Measurements from ENCODE around the gene SMAD3.
"Not testable (repeated sequence)": the region's sequence is repeated elsewhere in the genome, so short reads cannot be mapped to it uniquely, and the experiment has no call there.

SMAD3 gene

DNA sequence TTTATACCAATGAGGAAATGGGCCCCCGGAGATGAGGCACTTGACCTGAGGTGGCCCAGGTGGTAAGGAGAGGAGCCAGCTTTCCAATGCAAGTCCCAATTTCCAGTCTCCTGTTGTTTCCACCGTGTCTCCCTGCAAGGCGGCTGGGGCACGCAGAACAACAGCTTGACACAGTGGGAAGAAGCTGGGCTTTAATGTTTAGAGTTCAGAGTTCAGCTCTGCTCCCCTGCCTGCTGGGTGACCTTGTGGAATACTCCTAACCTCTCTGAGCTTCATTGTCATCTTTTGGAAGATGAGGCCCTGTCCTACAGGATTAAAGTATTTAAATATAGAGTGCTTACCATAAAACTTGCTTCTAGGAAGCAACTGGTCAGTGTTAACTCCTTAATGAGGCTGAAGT lies 80.3 kb downstream of the SMAD3 start:
- DNase-seq (ENCODE audit: low read depth) = no peak

DNA sequence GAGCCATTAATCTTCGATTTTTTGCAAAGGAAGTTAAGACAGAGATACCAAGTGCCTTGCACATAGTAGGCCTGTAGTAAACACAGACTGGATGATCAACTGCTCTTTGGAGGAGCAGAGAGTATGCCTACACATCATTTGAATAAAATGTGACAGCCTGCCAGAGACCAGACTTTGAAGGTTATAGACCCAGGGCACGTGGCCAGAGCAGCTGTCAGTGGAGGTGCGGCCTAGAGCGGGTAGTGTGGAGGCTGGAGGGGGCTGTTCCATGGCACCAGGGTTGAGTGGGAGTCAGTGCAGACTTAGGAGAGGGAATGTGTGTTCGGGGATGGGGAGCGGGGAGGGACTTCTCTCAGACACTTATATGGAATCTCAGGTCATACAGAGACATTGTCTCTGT lies 80.8 kb downstream of the SMAD3 start:
- DNase-seq (ENCODE audit: low read depth) = no peak

DNA sequence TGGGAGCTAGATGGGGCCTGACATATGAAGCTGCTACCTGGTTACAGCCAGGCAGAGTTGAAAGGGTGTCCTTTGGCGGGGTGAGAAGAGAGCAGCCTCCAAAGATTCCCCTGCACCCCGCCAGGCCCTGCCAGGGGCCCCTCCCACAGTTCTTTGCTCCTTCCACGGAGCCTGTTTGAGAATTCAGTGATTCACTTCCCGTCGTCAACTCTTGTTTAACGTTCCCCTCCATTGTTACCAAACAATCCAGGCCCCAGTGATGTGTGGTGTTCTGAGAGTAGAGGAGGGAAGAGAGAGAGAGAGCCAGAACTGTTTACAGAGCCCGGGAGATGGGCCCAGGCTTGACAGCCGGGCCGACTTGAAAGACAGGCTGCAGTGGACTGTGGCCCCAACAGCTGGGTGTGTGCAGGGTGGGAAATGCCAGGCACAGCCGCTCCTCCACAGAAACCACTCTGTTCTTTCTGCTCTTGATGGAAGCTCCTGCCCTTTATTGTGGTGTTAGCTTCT lies 81.5 kb downstream of the SMAD3 start:
- DNase-seq (ENCODE audit: low read depth) = peak; percentile 87

DNA sequence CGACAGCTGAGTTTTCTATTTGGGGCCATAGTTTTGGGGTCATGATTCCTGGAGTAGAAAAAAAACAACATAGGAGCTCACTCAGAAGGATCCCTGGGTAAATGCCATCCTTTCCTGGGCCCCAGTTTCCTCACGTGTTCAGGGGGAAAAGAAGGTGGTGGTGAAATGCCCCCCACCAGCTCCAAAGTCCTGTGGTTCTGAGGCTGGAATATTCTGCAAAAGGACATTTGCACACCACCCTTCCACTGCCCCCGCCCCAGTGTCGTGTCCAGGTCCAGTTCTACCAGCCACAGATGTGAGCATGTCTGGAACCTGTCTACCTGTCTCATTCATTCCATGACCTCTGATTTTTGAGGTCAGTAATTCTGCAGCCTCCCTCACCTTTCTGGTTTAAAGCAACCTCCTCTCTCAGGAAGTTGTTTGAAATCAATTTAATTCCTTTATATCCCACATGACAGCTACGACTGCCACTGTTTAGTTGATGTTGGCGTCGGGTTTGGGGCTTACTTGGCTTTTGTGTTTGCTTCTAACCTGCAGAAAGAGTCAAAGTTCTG lies 82.1 kb downstream of the SMAD3 start:
- DNase-seq (ENCODE audit: low read depth) = no peak

DNA sequence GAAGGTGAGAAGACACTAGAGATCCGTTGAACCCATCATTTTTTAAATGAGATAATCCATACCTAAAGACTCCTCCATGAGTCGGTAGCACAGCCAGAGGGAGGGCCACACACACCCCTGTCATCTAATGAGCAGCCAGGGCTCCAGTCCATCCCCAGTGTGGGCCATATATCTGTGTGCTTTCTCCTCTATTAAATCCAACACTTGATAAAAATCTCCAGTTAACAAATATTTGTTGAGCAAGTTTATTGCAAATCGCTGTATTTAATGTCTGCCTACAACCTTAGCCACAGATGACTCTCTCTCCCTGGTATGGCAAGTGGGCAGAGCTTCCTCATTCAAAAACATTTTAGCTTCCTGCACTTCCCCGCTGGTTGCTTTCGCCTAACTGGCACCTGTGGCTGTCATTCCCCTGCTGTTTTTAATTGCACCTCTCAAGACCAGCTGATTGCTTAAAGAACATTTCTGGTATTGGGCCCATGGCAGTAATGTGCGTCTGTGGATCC lies 82.8 kb downstream of the SMAD3 start:
- no peak for DNase-seq (ENCODE audit: low read depth)

DNA sequence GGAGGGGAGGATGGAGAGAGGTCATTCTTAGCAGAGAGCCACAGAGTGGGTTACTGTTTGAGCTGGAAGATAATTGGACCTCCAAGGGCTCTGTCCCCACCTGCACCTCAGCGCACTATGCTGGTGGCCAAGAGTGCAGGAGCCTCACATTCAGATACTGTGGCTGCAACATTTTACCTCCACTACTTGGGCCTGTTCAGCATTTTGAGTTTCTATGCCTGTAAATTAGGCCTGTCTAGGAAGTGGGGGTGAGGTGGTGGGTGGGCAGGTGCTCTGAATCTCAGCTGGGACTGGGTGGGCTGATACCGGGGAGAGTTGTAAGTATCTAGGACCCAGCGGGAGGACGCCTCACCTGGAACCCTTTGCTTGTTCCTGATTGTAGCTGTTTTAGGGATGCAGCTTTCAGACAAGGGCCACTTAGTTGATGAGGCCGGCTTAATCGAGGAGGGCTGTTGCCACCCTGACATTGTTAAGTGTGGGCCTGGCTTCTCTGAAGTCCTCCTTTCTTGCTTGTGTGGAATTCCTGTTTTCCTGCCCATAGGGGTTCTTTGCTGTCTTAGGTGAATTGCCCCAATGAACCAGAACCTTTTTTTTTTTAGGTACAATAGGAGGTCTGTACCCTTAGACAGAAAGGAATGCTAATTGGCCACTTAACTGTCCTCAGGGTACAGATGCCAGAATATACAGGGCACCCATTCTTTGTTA lies 83.8 kb downstream of the SMAD3 start:
- no peak for DNase-seq (ENCODE audit: low read depth)

DNA sequence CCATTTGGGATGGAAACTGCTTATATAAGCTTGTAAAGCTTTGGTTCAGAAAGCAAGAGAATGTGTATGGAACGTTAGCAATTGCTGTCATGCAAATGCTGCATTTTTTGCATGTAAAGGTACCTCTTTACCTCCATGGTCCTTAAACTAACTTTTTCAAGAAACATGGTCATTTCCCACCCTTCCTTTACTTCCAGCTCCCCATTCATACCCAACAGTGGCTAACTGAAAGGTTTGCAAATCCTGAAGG lies 84.3 kb downstream of the SMAD3 start:
- no peak for DNase-seq (ENCODE audit: low read depth)

DNA sequence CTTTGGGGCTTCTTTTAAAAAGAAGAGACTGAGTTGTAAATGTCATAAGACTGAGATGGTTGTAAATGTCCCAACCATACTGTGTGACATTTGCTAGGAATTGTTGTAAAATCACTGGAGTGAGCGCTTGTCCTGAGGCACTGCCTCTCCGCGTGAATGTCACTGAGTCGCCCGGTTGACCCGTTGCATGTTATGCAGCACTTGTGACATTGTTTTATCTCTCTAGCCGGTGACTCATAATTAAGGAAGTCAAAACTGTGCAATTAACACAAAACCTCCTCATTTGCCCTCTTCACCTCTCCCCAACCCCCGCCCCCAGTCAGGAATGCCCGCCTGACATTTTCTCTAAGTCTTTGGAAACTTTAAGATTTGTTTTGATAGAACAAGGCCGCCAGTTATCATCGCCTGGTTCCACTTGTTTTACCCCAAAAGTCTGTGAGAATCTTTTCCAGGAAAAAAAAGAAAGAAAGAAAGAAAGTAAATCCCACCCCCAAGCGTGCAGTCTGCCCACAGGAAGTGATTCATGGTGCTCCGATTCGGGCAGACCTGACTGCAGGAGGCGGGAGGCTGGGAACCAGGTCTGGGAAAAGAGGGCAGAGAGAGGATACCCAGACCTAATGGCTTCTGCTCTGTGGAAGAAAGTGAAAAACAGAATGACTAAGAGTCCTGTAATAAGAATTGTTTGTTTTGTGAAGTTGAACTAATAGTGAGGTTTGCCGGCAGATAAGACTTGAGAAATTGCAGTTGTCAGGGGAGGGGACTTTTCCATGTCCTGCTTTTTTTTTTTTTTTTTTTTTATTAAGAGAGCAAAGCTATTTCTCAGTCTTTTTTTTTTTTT lies 84.8 kb downstream of the SMAD3 start:
- DNase-seq (ENCODE audit: low read depth) = peak; percentile 96

DNA sequence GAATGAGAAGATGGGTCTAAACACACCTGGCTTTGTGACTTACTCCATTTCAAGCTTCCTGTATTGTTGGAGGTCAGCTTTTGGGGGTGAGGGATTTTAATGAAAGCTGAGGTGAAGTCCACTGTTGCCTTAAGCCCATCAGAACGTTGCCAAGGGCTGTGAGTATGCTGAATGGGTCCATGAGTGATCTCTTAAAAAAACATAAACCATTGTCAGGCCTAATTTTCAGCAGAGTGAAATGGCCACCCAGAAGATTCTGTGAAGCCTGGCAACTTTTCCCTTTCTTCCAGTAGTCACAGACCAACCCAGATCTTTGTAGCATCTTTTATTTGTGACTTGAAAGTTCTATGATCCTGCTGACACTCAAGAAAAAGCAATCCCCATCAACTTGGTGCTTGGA lies 87.0 kb downstream of the SMAD3 start:
- DNase-seq (ENCODE audit: low read depth) = no peak

DNA sequence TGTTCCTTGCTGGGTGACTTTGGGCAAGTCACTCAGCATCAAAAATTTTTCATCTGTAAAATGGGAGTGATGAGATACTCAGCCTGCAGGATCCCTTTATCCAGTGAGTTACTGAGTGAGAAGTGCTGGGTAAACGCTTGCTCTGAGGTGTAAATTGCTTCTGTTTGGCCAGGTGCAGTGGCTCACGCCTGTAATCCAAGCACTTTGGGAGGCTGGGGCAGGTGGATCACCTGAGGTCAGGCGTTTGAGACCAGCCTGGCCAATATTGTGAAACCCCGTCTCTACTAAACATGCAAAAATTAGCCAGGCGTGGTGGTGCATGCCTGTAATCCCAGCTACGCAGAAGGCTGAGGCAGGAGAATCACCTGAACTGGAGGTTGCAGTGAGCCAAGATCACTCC lies 87.6 kb downstream of the SMAD3 start:
- DNase-seq (ENCODE audit: low read depth) = not testable (repeated sequence)

DNA sequence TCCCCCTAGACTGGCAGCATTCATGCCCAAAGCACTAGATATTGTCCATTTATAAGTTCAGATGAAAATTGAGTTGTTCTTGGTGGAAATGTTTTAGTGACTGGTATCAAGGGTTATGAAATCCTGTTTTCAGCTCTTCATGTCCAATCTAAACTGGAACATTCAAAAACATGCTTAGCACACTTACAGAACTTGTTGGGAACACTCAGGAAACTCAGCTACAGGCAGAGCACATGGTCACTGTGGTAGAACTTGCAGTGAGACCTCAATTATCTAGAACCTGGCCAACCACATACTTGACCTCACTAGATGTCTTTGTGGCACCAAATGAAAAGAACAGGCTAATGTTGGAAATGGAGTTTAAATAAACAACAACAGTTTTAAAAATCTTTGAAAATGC lies 88.8 kb downstream of the SMAD3 start:
- DNase-seq (ENCODE audit: low read depth) = no peak

DNA sequence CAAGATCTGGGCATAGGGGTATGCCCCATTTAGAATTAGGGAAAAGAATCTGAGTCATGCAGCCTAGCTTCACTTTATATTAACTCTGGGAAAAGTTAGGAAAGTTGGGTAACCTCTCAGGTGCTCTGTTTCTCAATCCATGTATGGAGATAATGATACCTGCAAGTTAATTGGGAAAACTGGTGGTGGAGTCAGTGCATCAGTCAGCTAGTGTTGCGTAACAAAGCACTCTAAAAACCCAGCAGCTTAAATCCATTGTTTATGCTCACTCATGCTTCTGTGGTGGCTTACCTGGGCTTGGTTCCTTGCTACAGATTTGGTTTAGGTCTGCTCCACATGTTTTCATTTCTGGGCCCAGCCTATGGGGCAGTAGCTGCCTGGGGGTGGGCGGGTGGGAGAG lies 91.0 kb downstream of the SMAD3 start:
- no peak for DNase-seq (ENCODE audit: low read depth)

DNA sequence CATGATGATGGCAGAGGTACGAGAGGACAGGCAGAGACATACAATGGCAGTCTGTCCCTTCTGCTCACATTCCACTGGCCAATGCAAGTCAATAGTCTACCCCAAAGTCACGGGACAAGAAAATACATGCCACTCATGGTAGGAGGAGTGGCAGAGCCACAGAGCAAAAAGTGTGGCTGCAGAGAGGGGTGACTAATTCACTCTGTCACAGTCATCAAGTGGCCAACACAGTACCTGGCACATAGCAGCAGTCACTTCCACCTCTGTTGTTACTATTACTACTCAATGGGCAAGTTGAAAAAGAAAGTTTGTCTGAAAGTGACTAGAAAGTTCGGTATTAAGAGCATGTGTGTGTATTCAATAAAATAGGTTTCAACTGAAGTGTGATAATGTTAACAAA lies 91.4 kb downstream of the SMAD3 start:
- DNase-seq (ENCODE audit: low read depth) = no peak

DNA sequence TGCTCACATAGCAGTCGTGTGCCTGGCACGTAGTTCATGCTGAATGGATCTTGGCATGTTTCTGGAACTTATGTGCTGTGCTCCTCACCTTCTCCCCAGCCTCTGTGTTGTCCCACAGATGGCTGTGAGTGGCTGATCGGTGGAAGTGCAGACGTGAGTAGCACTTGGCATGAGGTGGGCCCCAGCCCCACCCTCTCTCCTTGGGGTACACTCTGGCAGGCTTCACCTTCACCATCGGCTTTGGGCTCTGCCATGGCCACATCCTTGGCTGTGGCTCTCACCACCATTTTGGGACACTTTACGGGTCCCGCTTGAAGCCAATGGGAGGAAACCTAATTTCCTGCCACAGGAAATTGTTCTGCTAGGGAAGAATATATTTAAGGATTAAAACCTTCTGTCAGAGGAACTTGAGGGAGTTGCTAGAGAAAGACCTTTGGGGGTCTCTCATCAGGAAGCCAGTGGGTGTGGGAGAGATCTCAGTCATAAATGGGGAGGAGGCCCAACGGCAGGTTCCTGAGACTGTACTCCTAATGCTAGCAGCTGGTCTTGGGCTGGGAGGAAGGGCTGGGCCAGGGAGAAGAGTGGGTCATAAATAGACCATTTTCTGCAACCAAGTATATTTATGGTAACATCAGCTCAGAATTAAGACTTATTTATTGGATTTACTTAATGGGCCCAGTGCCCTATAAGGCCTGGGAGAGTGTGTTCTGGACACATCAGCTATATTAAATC lies 92.3 kb downstream of the SMAD3 start:
- no peak for DNase-seq (ENCODE audit: low read depth)

DNA sequence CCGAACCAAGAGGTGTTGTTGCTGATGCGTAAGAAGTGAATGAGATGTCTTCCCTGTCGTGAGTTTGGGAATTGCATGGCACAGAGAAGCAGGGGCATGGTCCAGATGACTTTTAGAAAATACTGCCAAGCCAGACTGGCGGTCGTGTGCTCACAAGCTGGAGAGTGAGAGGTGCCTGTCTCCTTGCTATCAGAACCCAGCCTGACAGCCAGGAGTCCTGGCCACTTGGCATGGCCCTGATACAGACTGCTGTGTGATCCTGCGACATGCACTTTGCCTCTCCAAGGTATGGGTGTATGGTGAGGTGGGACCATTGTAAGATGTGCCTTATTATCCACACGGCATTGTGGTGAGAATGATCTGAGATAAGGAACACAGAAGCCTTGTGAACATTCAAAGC lies 93.0 kb downstream of the SMAD3 start:
- no peak for DNase-seq (ENCODE audit: low read depth)

DNA sequence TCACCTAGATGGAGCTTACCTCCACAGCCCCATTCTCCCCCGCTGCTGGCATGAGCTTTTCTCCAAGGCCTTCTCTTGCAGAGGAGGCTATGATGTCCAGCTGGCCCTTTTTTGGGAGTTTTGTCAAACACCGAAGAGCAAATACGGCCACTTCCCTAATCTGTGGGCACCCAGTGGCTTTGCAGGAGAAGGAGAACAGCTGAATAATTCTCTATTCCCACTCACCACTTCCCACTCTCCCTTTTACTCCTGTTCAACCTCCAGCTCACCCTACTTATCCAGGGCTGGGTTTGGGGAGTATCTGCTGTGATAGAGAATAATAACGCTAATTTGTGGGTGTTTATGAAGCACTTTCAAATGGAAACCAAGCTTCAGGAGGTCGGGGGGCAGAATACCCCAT lies 96.0 kb downstream of the SMAD3 start:
- no peak for DNase-seq (ENCODE audit: low read depth)

DNA sequence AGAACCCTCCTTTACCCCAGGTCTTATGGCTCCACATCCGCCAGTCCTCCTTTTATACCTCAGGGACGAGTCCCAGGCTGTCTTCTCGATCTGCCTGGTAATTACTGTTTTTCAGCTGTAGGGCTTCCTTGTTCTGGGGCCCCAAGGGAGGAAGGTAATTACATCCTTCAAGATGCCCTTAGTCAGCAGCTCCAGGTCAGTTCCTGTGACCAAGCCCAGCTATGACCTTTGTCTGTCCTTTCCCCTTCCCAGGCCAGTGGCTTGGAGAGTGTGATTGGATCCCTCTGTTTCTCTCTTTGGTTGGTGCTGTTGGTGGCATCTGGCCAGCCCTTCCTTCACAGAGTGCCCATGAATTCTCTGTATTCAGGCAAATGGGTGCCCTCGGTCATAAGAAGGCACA lies 96.5 kb downstream of the SMAD3 start:
- no peak for DNase-seq (ENCODE audit: low read depth)

DNA sequence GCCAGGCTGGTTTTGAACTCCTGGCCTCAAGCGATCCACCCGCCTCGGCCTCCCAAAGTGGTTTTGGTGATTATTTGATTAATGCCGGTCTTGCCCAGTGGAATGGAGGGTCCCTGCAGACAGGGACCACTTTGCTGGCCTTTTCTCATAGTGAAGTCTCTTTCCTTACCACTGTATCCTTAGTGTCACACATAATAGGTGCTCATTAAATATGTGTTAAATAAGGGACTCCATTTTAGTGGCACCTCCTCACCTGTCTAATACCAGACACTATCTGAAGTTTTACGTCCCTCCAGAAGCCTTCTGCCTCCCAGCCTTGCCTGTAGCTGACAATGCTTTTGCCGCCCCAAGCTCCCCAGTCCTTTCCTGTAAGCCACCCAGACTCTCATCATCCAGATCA lies 97.8 kb downstream of the SMAD3 start:
- DNase-seq (ENCODE audit: low read depth) = no peak

DNA sequence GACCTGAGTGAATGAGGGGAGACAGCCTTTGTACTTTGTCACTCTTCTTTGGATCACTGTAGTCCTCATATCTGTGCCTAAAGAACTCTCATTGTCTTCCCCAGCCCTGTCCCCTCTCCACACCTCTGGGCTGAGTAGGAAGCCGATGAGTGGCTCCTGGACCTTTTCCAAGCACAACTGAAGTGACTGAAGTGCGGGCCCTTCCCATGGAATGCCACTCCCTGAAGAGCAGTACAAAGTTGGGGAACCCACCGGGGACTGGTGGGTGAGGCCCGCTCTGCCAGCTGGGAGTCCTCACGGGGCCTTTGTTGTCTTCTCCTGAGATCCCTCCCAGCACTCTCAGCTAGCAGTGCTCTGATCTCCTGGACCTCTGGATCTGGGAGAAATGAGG lies 99.0 kb downstream of the SMAD3 start:
- DNase-seq (ENCODE audit: low read depth) = no peak

DNA sequence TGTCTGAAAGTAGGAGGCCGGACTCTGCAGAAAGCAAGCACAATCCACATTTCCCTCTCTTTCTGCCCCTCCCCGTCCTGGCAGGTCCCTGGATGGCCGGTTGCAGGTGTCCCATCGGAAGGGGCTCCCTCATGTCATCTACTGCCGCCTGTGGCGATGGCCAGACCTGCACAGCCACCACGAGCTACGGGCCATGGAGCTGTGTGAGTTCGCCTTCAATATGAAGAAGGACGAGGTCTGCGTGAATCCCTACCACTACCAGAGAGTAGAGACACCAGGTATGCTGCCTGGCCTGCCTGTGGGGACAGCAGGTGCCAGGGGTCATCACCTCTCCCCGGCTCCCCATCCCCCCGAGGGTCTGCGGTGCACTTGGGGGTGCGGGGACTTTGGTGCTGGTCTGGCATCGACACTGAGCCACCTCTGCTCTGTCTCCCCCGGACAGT lies 99.4 kb downstream of the SMAD3 start:
- DNase-seq (ENCODE audit: low read depth) = no peak

DNA sequence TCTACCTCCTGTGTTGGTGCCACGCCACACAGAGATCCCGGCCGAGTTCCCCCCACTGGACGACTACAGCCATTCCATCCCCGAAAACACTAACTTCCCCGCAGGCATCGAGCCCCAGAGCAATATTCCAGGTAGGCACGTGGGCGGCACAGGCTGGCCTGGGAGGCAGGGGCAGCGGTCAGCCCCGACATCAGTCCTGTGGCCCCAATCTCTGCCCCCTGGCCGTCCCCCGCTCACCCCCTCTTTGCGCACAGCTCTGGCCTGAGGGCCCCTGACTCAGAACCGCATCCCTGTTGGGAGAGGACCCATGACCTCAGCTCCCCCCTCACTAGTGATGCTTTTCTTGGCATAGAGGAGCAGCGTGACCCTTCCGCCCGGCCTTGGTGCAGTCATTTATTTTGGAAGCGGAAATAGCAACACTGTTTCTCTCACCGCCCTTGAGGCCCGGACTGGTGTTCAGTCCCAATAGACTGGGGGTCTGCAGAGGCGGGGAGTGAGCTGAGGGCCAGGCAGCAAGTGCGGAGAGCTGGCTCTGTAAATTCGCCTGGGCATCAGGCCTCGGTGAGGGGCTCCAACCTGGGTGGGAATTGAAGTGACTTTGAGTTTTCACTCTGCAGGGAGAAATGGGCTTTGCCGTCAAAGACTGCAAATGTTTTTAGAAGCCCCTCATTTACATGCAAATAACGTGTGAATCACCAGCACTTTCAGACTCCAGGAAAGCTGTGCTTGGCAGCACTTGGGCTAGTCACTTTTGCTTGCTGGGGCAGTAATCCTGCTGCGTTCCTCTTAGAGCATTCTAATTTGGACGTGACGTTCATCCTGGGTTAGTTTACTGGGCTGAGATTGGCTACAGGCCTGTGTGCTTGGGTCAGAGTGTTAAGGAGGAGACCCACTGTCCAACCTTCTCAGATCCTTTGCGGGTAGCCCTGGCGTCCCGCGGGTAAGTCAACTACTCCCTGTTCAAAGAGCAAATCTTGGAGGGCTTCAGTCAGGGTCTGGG lies 100.2 kb downstream of the SMAD3 start:
- DNase-seq (ENCODE audit: low read depth) = no peak
